B cell (primary cell): ENCODE measurements around the gene PHLDB2.

Experiments
- CTCF ChIP-seq: fragments of 200-600 bp; IDR thresholded peaks from one replicate; pipeline ENCODE4 v1.8.0; 2022; ENCODE audit warnings: antibody characterized with exemption, mild to moderate bottlenecking
- EZH2 ChIP-seq: IDR thresholded peaks from 2 replicates; pipeline ENCODE4 v1.6.1; 2012; ENCODE audit warnings: borderline replicate concordance, low read depth, mild to moderate bottlenecking, moderate library complexity, low read length; ENCODE audit not compliant: insufficient read depth, poor library complexity, severe bottlenecking

- TF ChIP-seq EZH2 (no peak), CTCF (no peak)
Observed at GRCh38 chr3:111811811-111812210, 47.3 kb upstream of the PHLDB2 start.
